Heart left ventricle (tissue), 16 donors: Measurements from ENCODE around the gene SETD2. TPM values are rescaled to one million over a fixed set of nuclear protein-coding genes. Genes with fewer than 3 reads are reported as not detected.

ENCODE experiments used
- ATAC-seq, 4 donors: fragments of 200-7000 bp; cut with Tn5 transposase; one replicate each; pipeline ENCODE4 v1.9.1; 2020 to 2022; ENCODE audit warnings: moderate library complexity in 4 of 4, mild to moderate bottlenecking in 3 of 4, moderate number of reproducible peaks in 1 of 4
- DNase-seq, 5 donors: peaks; one replicate each; pipeline ENCODE4 v3.0.0-alpha.2; 2020
- H3K27ac ChIP-seq, 12 donors: fragments of 200-600 bp; sonication (generic) in 4 of 12; one replicate each; pipeline versions ENCODE4 v1.5.0 to v1.8.0; 2016 to 2022; ENCODE audit warnings: mild to moderate bottlenecking in 2 of 12
- H3K27me3 ChIP-seq, 9 donors: fragments of 200-600 bp; sonication (generic) in 2 of 9; one replicate each; pipeline versions ENCODE4 v1.5.1 to v1.8.0; 2016 to 2022; ENCODE audit warnings: mild to moderate bottlenecking in 3 of 9
- H3K36me3 ChIP-seq, 9 donors: fragments of 200-600 bp; sonication (generic) in 2 of 9; one replicate each; pipeline versions ENCODE4 v1.5.0 to v1.8.0; 2018 to 2022; ENCODE audit warnings: mild to moderate bottlenecking in 2 of 9
- H3K4me1 ChIP-seq, 12 donors: fragments of 200-600 bp; sonication (generic) in 4 of 12; one replicate each; pipeline versions ENCODE4 v1.5.0 to v1.8.0; 2016 to 2022; ENCODE audit warnings: mild to moderate bottlenecking in 3 of 12
- H3K4me3 ChIP-seq, 12 donors: fragments of 200-600 bp; sonication (generic) in 4 of 12; one replicate each; pipeline versions ENCODE4 v1.5.0 to v1.8.0; 2017 to 2022; ENCODE audit warnings: mild to moderate bottlenecking in 9 of 12, moderate library complexity in 4 of 12
- H3K9me3 ChIP-seq, 12 donors: fragments of 200-600 bp; sonication (generic) in 4 of 12; one replicate each; pipeline versions ENCODE4 v1.5.0 to v1.8.0; 2016 to 2022; ENCODE audit warnings: mild to moderate bottlenecking in 1 of 12
- POLR2A ChIP-seq, 2 donors: fragments of 450-650 bp; IDR thresholded peaks; one replicate each; pipeline ENCODE4 v1.6.1; 2017; ENCODE audit warnings: antibody characterized with exemption in 2 of 2, mild to moderate bottlenecking in 2 of 2, moderate library complexity in 2 of 2
- WGBS, 4 donors: extraction: QIAGEN DNeasy Blood & Tissue Kit in 2 of 4; methylation state at CpG; one replicate each; pipeline versions ENCODE4 v1.1.5 to v1.1.7; 2013 to 2018; 5-methylcytosine and 5-hydroxymethylcytosine counted together
- intact Hi-C, 10 donors: fragments of 100-400 bp; cut with DNase I; formaldehyde crosslinking; loops; one replicate each; pipeline versions ENCODE4 v1.11.1 to v1.14.2; 2022
- polyA plus RNA-seq, 2 donors: library from polyadenylated mRNA; stranded (reverse); fragments of 200-250 nt; gene quantifications; one replicate each; pipeline ENCODE4 v1.2.3, GENCODE V29; 2013
- total RNA-seq, 9 donors: library from RNA; depleted of rRNA in 2 of 9; stranded (reverse); fragments of >200 nt in 2 of 9; fragmentation: NEBNext Ultra II Directional in 3 of 9; extraction: Animal tissue kit (Norgen Biotek cat#: 25700) in 3 of 9; gene quantifications; one replicate each; pipeline versions ENCODE4 v1.1.0 to v1.2.4, GENCODE V29; 2016 to 2023
- TF ChIP-seq, protein P1 (sequence below), 12 donors: fragments of 200-600 bp; sonication (generic) in 4 of 12; IDR thresholded peaks; one replicate each; pipeline versions ENCODE4 v1.5.0 to v1.8.0; 2018 to 2022; ENCODE audit warnings: antibody characterized with exemption in 12 of 12, mild to moderate bottlenecking in 5 of 12
- donor health status: ischemic (EF 13 %, LVEDD 7.1; RV severe dilation, severe dysfunction).
- donor health status: healthy with polysubstance abuse.
- donor health status: DM: no; HTN: yes; CAD: no.
- donor health status: DM: no; HTN: no; CAD: no.
- donor health status: ischemic (EF 25% LVEDD 6.9; RV normal size, moderate dysfunction).
- donor health status: ischemic (EF 25% LVEDD 5.7; RV mildly dilated, moderate dysfunction).
- donor health status: healthy.
- donor health status: DM: yes; HTN: yes; CAD: no.
- donor health status: ischemic (EF 35%, LVEDD 5.7; RV mildly dilated, moderate dysfunction).
- donor health status: nonischemic (EF 11% LVEDD 7.7; RV severe dilation, severe dysfunction).
- donor health status: DM: yes; HTN: yes; CAD: no.
- donor health status: PGD.
- donor health status: ischemic (EF 29% LVEDD 5.4; RV normal size, mild dysfunction).
- donor health status: nonischemic (EF 23%, LVEDD 6.1; RV moderate dilation, normal function).

SETD2 gene
- total and polyA plus RNA-seq, 11 donors, result 9.0 to 34.1 (median 29.9) TPM

DNA sequence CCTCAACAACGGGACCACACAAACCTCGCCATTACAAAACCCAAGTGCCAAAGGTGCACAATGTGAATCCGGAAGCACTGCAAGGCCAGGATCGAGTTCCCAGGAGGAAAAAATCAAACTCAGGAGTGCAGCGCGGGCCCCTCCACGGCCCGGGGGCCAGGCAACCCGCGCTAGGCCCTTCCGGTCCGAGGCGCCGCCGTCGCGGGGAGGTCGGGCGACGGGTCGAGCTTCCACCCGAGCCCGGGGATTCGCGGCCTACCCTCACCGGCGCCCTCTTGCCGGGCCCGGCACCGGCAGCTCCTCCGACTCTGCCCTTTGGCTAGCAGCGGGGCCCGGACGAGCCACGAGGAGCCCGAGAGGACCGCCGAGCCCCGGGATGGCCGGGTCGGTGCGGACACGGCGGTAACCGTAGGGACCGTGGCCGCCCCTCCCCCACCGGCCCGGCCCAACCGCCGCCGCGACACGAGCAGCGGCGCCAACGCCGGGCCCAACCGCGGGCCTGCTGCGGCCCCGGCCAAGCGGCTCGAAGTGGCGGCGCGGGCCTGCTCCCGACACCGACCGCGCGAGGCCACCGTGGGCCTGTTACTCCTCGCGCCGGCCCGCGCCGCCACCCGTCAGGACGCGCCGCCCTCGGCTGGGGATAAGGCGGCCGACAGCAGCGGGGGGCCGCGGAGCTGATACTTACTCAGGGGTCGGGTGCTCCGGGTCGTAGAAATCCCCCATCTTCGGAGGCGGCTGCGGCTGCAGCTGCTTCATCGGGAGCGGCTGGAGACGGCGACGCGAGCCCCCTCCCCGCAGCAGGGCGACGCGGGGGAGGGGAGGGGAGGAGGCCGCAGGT, 525 bp downstream of the SETD2 start:
- Histone ChIP-seq H3K27me3 (no peaks in the 10 kb centered on the region), H3K4me1 (peaks cover 16 to 63% (median 52%) of the 10 kb centered on the region in 12 donors), H3K9me3 (no peaks in the 10 kb centered on the region), H3K36me3 (no peaks in the 10 kb centered on the region), H3K4me3 (peak overlapping the region; percentile 66 to 97 (median 95)), H3K27ac (peak overlapping the region; percentile 88 to 98 (median 95))
- ATAC-seq (peak in 2 of 4 donors; percentile 56 to 57), DNase-seq (peak; percentile 33 to 80 (median 45))
- WGBS, 4 donors, result 0% methylated on average over 11 to 105 of the region's 106 CpGs
- TF ChIP-seq, protein P1, sequence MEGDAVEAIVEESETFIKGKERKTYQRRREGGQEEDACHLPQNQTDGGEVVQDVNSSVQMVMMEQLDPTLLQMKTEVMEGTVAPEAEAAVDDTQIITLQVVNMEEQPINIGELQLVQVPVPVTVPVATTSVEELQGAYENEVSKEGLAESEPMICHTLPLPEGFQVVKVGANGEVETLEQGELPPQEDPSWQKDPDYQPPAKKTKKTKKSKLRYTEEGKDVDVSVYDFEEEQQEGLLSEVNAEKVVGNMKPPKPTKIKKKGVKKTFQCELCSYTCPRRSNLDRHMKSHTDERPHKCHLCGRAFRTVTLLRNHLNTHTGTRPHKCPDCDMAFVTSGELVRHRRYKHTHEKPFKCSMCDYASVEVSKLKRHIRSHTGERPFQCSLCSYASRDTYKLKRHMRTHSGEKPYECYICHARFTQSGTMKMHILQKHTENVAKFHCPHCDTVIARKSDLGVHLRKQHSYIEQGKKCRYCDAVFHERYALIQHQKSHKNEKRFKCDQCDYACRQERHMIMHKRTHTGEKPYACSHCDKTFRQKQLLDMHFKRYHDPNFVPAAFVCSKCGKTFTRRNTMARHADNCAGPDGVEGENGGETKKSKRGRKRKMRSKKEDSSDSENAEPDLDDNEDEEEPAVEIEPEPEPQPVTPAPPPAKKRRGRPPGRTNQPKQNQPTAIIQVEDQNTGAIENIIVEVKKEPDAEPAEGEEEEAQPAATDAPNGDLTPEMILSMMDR (IDR thresholded peaks at IDR 0.05), result no peak
- no peak for TF ChIP-seq POLR2A (IDR thresholded peaks at IDR 0.05)
- intact Hi-C loops, result loop anchor here in 5 of 10 donors (2.0 to 10.0 kb wide), 6 partner anchors 49 to 459 kb away; partner anchors contain the start of genes KIF9 (in 3 of the 5), KLHL18 (in 3 of the 5) and TMIE (in 1 of the 5)

DNA sequence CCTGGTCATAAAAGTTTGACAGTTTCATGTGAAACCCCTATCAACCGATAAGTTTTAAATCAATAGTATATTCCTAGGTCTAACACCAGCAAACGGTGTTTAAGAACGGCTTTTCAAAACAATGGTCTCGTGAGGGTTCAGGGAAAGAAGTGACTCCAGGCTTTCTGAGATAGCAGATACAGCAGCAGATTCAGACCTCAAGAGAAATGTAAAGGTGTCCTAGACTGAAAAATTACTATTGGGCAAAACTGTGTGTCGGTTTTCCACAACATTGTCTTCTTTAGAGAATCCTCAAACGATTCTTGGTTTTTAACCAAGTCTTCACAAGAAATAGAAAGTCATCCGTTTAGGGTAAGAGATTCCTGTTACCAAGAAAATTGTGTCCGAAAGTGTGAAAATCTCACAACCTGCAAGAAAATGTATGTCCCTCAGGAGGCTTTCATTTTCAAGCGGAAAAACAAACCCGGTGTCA, 1.2 kb downstream of the SETD2 start:
- Histone ChIP-seq H3K27ac (peak overlapping the region; percentile 88 to 98 (median 95)), H3K27me3 (no peaks in the 10 kb centered on the region), H3K9me3 (no peaks in the 10 kb centered on the region), H3K36me3 (no peaks in the 10 kb centered on the region), H3K4me1 (peaks cover 16 to 68% (median 56%) of the 10 kb centered on the region in 12 donors), H3K4me3 (peak overlapping the region; percentile 66 to 97 (median 95))
- no peak for DNase-seq
- ATAC-seq, result no peak
- intact Hi-C loops, result loop anchor here in 5 of 10 donors (5.0 to 10.0 kb wide), 5 partner anchors 48 to 458 kb away; partner anchors contain the start of genes KIF9 (in 2 of the 5), KLHL18 (in 2 of the 5) and TMIE (in 1 of the 5)
- TF ChIP-seq POLR2A (IDR thresholded peaks at IDR 0.05), result no peak
- TF ChIP-seq, protein P1 (IDR thresholded peaks at IDR 0.05), result no peak
- 1 to 4% (median 2%) methylated on average over 10 of the region's 10 CpGs for WGBS, 4 donors

DNA sequence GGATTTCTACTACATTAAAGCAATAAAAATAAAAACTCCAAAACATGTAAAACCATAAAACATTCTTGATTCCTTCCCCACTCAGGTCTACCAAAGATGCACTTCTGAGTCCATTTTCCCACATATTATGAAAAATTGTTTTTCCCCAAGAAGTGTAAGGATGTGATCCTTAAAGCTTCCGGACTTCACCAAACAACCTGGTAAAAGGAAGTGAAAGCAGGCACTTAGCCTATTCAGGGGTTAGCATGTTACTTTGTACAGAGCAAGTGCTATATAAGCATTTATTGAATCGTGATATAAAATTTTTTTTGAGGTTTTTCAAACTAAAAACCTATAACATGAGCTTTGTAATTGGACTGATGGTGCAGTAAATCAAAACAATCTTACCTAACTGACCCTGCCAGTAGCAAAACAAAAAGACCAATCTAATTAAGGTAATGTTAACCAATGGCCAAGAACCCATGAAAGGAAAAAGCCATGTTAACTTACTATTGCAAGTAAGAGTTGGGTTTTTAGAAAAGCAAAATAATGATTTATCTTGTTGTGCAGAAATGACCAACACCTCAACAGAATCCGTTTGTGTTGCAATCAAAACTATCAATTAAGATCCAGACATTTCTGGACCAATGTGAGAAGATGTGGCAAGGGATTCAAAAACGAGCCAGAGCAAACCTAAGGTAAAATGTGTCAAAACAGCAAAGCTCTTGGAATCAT, 1.8 kb downstream of the SETD2 start:
- H3K9me3 ChIP-seq, result no peaks in the 10 kb centered on the region
- peaks cover 16 to 71% (median 57%) of the 10 kb centered on the region in 12 donors for H3K4me1 ChIP-seq
- no peak for DNase-seq
- ATAC-seq, result no peak
- peak overlapping the region; percentile 66 to 97 (median 95) for H3K4me3 ChIP-seq
- intact Hi-C loops, result loop anchor here in 5 of 10 donors (5.0 to 10.0 kb wide), 5 partner anchors 47 to 457 kb away; partner anchors contain the start of genes KIF9 (in 2 of the 5), KLHL18 (in 2 of the 5) and TMIE (in 1 of the 5)
- peak overlapping the region in 7 of 12 donors; percentile 89 to 98 (median 94) for H3K27ac ChIP-seq
- WGBS, 4 donors, result 15 to 22% (median 21%) methylated on average over 4 of the region's 4 CpGs
- no peaks in the 10 kb centered on the region for H3K27me3 ChIP-seq
- no peak for TF ChIP-seq POLR2A (IDR thresholded peaks at IDR 0.05)
- TF ChIP-seq, protein P1 (IDR thresholded peaks at IDR 0.05), result no peak
- no peaks in the 10 kb centered on the region for H3K36me3 ChIP-seq
